Measurements from ENCODE around the gene EFCAB6.

Gene EFCAB6

DNA sequence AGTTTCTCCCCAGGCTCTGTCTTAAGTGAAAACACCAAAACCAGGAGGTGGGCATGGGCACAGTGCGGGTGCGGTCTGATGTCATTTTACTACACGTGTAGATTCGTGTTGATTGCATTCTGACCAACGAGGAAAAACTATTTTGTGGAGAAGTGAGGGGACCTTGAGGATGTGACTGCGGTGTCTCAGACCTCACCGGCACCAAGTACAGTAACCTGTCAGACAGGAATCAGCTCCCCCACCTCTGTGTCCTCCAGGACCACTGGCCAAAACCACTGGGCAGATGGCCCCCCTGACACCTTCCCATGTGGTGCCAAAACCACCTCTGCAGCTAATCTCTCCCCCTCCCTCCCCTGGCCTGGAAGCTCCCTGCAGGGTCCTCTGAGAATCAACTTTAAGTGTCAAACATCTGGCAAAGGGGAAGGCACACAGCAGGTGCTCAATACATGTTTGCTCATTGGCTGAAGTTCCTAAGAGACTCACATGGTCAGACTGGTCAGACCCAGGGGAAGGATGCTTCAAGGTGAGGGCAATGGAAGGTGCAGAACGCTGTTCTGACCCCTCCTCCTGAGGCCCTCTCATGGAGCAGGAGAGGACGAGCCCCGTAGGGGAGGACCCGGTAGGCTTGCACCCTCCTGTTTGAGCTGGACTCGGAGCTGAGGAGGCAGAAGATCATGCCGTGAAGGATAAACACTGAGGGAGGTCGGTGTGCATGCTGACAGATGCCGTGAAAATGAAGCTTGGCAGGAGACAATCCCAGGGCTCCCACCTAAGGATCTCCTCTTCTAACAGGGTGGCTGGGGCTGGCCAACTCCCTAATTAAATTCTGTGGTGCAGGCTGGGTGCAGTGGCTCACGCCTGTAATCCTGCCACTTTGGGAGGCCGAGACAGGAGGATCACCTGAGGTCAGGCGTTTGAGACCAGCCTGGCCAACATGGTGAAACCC is 270.4 kb downstream of the EFCAB6 start:
- no peak for DNase-seq

GRCh38 chr22:43541022-43541421 is 271.1 kb downstream of the EFCAB6 start:
- no peak for DNase-seq

GRCh38 chr22:43540529-43540923 is 271.6 kb downstream of the EFCAB6 start:
- DNase-seq, result no peak

GRCh38 chr22:43539572-43540528 is 272.3 kb downstream of the EFCAB6 start:
- DNase-seq, result no peak

- no peak for DNase-seq
Observed at GRCh38 chr22:43537019-43537585, 275.0 kb downstream of the EFCAB6 start.

- DNase-seq, result no peak
Observed at GRCh38 chr22:43535741-43536140, 276.4 kb downstream of the EFCAB6 start.

- no peak for DNase-seq
Observed at GRCh38 chr22:43535336-43535735, 276.8 kb downstream of the EFCAB6 start.

DNA sequence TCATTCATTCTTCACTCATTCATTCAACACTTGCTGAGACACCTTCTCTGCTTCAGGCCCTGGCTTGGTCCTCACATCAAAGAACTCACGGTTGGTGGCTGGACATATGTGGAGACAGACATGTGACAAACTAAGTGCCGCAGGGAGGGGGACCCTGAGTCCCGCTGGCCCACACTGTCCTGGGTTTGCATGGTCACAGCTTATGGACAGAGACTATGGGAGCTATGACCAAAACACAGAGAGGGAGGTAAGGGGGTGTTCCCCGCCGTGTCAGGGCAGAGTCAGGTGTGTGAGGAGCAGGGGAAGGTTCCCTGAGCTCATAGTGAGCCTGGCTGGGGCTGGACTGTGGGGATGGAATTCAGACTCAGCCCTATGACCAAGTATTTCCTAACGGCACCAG is 277.2 kb downstream of the EFCAB6 start:
- DNase-seq, result no peak

- DNase-seq, result no peak
Observed at GRCh38 chr22:43533656-43534428, 278.3 kb downstream of the EFCAB6 start.

GRCh38 chr22:43533156-43533530 is 279.0 kb downstream of the EFCAB6 start:
- DNase-seq, result no peak

- no peak for DNase-seq
Observed at GRCh38 chr22:43532301-43533155, 279.6 kb downstream of the EFCAB6 start.

DNA sequence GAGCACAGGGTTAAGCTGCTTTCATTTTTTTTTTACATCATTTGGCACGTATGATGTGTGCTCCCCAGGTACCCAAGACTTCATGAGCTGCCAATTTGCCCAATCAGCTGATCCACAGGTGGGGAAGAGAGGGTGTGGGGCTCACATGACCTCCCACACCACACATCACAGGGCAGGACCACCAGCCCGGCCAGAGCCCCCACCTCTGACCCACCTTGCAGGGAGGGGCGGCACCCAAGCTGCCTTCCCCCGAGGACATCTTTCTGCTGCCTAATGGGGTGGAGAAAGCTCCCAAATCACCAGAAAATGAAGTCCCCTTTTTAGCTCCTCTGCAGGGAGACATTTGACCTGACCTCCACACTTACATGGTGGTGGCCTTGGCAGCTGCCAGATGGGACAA is 280.5 kb downstream of the EFCAB6 start:
- DNase-seq, result no peak

DNA sequence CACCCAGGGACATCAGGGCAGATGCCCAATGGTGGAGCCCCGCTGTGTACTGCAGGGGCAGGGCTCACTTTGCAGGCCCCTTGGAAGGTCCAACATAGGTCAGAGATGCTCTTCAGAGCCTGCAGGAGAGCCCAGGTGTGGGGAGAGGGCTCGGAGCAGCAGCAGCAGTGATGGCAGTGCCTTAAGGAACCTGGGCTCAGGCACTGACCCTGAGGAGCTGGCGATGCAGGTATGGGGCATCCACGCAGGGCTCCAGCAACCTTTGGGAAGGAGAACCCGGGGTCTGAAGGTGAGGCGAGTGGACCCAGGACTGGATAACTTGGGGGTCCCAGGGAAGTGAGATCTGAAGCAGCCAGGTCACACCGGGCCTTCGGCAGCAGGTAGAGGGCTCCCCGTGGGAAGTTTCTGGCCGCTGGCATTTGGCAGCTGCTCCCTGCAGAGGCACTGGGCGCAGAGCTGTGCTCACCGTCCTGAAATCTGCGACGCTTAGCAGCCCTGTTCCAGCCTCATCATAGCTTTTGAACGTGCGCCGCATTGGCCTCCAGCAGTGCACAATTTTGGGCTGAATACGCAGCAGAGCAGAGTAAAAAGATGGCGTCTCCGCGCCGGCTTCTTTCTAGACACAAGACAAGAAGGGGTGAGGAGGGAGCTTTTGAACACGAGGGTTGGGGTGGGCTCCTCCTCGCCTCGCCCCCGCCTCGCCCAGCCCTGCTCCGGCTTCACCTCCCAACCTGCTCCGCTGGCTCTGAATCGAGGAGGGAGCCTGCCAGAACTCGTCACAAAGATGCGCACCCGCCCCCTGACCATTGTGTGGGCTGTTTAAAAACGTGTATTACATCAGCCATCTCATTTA is 281.5 kb downstream of the EFCAB6 start:
- DNase-seq, result no peak

GRCh38 chr22:43529934-43530333 is 282.2 kb downstream of the EFCAB6 start:
- no peak for DNase-seq

- no peak for DNase-seq
Observed at GRCh38 chr22:43529461-43529860, 282.6 kb downstream of the EFCAB6 start.

DNA sequence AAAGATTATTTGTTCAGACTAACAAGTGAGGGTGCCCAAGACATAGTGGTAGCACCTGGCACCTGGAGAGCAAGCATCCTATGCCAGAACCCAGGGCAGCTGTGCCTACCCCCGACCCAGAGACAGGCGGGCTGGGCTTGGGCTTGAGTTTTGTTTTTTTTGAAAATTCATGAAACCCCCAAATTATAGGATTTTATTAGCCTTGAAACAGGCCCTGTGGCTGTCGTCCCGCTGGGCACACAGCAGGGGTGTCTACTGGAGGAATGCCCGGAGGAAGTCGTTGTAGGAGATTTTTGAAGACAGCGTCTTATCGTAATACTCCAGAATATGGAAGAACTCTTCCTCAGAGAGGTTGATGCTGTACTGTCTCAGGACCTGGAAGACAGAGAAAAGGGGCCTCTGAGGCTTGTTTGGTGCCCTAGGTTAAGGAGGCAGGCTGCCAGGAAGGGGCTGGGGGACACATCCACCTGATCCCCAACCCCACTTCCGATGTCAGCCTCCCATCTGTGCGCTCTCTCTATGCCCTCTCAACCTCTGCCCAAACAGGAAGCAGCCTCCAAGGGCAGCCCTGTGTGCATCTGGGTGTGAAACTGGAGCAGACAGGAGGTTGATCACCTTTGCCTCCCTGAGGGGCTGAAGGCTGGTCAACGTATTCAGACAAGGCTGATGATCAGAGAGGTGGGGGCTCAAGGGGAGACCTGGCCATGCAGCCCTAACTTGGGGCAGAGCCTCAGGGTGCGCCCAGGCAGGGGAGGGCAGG is 283.3 kb downstream of the EFCAB6 start:
- no peak for DNase-seq

DNA sequence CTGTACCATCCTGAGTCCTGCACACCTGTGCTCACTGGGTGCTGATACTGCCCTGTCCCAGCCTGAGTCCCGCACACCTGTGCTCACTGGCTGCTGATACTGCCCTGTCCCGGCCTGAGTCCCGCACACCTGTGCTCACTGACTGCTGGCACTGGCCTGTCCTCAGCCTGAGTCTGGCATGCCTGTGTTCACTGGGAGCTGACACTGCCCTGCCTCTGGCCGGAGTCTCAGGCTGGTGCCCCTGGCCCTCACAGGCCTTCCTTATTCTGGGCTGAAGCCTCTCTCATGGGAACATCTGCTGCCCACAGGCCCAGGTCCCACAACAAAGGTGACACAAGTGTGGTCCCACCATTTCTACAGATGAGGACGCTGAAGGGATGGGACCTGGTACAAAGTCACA is 285.2 kb downstream of the EFCAB6 start:
- no peak for DNase-seq

DNA sequence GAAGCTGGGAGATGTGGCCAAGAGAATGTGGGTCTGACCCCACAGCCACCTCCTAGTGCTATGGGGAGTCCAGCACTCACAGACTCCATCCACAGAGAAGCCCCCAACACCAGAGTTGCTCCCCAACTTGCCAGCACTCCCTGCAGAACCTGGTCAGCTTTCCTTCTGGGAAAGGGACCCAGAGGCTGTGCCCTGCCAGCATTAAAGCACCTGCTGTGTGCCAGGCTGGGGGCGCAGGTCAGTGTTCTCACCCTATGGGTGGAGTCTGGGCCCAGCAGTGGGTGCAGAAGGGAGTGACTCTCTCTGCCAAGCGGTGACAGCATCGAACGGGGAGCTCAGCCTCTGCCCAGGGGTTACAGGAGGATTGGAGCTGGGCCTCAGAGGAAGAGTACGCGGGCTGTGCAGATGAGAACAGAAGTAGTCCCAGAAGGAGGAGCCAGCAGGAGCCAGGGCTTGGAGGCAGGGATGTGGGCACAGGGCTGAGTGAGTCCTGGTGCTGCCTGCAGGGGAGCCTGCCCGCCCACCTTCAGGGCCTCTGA is 285.9 kb downstream of the EFCAB6 start:
- no peak for DNase-seq

DNA sequence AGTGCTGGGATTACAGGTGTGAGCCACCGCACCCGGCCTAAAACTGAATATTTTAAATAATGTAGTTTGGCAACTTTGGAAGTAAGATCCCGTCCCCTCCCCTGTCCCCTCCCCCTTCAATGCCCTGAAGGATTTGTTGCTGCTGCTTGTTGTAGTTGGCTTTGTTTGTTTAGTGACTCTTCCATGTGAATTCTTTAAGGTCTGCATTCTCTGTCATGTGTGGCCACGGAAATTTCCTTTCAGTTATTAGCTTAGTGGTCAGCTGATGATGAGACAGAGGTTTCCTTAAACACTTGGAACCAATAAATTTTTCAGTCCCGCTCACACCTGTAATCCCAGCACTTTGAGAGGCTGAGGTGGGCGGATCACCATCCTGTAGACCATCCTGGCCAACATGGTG is 290.4 kb downstream of the EFCAB6 start:
- no peak for DNase-seq

Measured in stimulated activated CD4-positive, alpha-beta T cell treated with anti-CD3 and anti-CD28 coated beads, Interleukin-12 subunit alpha, Interleukin-12 subunit beta, amount 100 ng/mL, for 4 hours (primary cell).